NB4 (cell line): ENCODE measurements around the gene BRD2.
"Not testable (repeated sequence)": the region's sequence is repeated elsewhere in the genome, so short reads cannot be mapped to it uniquely, and the experiment has no call there.

Experiments
- DNase-seq: peaks from one replicate; pipeline ENCODE4 v3.0.0; 2010; ENCODE audit warnings: low read depth
- H3K4me3 ChIP-seq: one replicate; pipeline ENCODE4 v1.5.1; 2011; ENCODE audit warnings: mild to moderate bottlenecking, low read depth, low read length, moderate library complexity
- MYC ChIP-seq: IDR thresholded peaks from 2 replicates; pipeline ENCODE4 v1.6.1; 2011; ENCODE audit warnings: low read depth, low read length
- POLR2A ChIP-seq: IDR thresholded peaks from 2 replicates; pipeline ENCODE4 v1.6.1; 2011; ENCODE audit warnings: mild to moderate bottlenecking; ENCODE audit not compliant: insufficient read length; ENCODE audit errors: extremely low read depth
- TF ChIP-seq, protein P1 (sequence below): IDR thresholded peaks from one replicate; pipeline ENCODE4 v1.5.1; 2012; ENCODE audit warnings: low read depth, low read length
- TF ChIP-seq, protein P2 (sequence below): IDR thresholded peaks from 2 replicates; pipeline ENCODE4 v1.6.1; 2011; ENCODE audit warnings: low read depth, low read length

The BRD2 gene

DNA sequence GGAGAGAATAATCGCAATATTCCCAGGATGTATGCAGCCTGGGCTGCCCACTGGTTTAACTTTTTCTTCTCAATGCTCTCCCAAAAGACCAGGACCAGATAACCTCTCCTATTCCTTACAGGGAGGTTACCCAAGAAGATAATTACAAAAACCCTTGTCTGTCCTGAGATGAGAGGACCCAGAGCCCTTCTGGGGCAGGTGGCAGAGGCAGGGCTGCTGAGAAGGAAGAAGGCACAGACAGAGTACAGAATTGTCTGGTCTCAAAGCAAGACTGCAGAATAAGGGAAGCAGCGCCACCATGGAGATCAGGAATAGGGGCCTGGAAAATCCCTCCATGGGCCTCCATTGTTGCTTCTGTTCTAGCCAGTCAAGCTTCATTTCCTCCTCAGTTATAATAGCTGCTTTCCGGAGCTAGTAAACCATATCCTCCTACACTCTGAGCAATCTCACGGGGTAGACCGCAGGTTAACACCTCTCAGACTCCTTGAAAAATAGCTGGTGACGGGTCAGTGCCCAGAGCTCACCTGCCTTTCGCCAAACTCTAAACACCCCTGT lies 27.1 kb upstream of the BRD2 start:
- DNase-seq: no peak
- no peak overlapping the region for H3K4me3 ChIP-seq
- TF ChIP-seq POLR2A (no peak), MYC (no peak)
- TF ChIP-seq, protein P1, sequence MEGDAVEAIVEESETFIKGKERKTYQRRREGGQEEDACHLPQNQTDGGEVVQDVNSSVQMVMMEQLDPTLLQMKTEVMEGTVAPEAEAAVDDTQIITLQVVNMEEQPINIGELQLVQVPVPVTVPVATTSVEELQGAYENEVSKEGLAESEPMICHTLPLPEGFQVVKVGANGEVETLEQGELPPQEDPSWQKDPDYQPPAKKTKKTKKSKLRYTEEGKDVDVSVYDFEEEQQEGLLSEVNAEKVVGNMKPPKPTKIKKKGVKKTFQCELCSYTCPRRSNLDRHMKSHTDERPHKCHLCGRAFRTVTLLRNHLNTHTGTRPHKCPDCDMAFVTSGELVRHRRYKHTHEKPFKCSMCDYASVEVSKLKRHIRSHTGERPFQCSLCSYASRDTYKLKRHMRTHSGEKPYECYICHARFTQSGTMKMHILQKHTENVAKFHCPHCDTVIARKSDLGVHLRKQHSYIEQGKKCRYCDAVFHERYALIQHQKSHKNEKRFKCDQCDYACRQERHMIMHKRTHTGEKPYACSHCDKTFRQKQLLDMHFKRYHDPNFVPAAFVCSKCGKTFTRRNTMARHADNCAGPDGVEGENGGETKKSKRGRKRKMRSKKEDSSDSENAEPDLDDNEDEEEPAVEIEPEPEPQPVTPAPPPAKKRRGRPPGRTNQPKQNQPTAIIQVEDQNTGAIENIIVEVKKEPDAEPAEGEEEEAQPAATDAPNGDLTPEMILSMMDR: no peak
- TF ChIP-seq, protein P2, sequence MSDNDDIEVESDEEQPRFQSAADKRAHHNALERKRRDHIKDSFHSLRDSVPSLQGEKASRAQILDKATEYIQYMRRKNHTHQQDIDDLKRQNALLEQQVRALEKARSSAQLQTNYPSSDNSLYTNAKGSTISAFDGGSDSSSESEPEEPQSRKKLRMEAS: no peak

DNA sequence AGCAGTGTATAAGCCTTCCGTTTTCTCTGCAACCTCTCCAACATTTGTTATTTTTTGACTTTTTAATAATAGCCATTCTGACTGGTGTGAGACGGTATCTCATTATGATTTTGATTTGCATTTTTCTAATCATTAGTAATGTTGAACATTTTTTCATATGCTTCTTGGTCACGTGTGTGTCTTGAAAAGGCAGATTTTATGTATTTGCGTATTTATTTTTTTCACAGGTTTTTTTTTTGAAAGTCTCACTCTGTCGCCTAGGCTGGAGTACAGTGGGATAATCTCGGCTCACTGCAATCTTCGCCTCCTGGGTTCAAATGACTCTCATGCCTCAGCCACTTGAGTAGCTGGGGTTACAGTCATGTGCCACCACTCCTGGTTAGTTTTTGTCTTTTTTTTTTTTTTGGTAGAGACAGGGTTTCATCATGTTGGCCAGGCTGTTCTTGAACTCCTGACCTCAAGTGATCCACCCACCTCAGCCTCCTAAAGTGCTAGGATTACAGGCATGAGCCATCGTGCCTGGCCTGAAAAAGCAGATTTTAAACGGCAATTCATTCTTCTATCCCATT lies 25.8 kb upstream of the BRD2 start:
- not testable (repeated sequence) for H3K4me3 ChIP-seq, DNase-seq

DNA sequence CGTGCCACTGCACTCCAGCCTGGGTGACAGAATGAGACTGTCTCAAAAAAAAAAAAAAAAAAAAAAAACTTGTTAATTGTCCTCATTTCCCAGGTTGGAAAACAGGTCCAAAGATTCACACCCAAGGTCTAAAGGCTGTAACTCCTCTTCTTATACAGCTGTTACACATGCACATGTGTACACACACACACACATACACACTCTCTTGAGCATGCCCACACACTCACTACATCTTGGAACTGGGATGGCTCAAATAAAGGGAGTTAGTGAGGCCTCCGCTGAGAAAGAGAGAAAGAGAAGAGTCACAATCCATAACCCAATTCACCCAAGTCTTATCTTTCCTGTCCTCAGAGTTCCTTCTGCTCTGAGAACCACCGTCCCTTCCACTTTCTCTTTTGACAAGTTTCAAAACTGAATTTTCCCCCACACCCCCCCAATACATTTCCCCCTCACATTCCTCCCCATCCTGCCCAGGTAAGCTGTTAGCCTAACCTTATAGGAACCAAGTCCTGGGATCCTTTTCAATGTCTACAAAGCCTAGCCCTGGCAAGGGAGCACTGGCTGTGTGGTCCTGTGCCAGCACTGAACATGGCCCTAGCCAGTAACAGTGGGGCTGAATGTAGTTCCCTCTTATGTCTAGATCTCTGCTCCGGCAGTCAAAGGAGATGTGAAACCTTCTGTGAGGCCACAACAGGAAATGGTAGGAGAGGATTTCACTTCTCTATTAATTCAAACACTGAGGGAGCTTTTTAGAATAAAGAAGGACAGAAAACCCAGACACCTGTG lies 24.3 kb upstream of the BRD2 start:
- TF ChIP-seq MYC: no peak
- TF ChIP-seq, protein P1: no peak
- TF ChIP-seq, protein P2: no peak
- no peak for TF ChIP-seq POLR2A
- DNase-seq: peak; percentile 85
- peak overlapping the region; percentile 44 for H3K4me3 ChIP-seq

DNA sequence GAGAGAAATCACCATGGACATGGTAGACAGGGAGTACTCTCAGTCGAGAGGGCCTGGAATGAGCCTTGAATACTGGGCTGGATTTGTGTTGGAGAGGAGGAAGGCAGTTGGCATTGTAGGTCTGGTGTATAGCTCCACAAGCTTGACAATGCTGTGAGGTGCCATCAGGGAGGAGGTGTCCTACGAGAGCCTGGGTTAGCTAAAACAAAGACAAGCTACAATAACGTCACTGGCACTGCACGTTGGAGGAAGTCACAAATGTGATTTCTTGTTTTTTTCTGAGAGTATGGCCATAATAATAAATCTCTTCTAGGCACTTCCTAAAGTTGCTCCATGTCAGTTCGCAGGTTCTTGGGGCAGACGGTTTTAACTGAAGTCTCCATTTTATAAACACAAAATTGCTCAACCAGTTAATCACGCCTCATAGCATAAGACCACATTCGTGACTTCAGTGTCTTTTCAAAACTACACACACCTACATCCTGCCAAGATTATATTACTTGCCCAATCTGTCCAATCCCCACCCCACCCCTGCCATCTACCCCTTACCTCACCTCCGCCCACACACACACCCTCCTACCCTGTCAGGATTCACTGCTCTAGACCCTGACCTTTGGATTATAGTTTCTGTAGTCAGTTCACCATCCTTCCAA lies 23.2 kb upstream of the BRD2 start:
- DNase-seq: no peak
- TF ChIP-seq MYC (no peak), POLR2A (no peak)
- TF ChIP-seq, protein P2: no peak
- TF ChIP-seq, protein P1: no peak
- no peak overlapping the region for H3K4me3 ChIP-seq

GRCh38 chr6:32945953-32946352 lies 22.4 kb upstream of the BRD2 start:
- no peak for DNase-seq
- TF ChIP-seq, protein P2: no peak
- TF ChIP-seq, protein P1: no peak
- TF ChIP-seq MYC (no peak), POLR2A (no peak)
- H3K4me3 ChIP-seq: no peak overlapping the region

DNA sequence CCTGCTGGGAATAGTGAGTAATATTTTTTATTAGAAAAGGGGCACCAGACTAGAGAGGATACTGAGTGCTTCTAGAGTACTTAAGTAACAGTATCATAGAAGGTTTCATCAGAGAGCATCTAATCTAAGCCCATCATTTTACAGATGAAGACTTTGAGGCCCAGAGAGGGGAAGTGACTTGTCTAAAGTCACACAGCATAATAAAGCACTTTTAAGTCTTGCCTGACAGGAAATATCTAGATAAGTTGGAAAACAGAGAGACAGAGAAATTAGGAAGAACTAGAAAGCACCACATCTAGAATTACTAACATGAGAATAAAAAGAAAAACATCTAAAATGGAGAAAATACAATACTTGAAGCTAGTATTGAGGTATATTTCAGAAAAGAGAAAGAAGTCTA lies 21.5 kb upstream of the BRD2 start:
- TF ChIP-seq POLR2A (no peak), MYC (no peak)
- TF ChIP-seq, protein P2: no peak
- TF ChIP-seq, protein P1: no peak
- DNase-seq: no peak
- H3K4me3 ChIP-seq: no peak overlapping the region
